Neural cell (in vitro differentiated cells): Measurements from ENCODE around the gene CDH16.

ENCODE experiments used
- CTCF ChIP-seq: fragments of 450-650 bp; IDR thresholded peaks from 2 replicates; pipeline ENCODE4 v1.5.1; 2014; ENCODE audit warnings: antibody characterized with exemption, mild to moderate bottlenecking, moderate library complexity; ENCODE audit not compliant: poor library complexity, severe bottlenecking
- EP300 ChIP-seq: fragments of 450-650 bp; conservative IDR thresholded peaks from 2 replicates; pipeline ENCODE4 v1.6.1; 2014; ENCODE audit warnings: antibody characterized with exemption, mild to moderate bottlenecking, moderate library complexity; ENCODE audit not compliant: poor library complexity, severe bottlenecking
- EZH2 ChIP-seq: fragments of 200-600, 300-800 bp; shearing (Covaris generic), sonication (generic); IDR thresholded peaks from 2 replicates; pipeline ENCODE4 v1.6.1; 2014; ENCODE audit warnings: antibody characterized with exemption, low read length, borderline replicate concordance, mild to moderate bottlenecking; ENCODE audit not compliant: insufficient read depth, poor library complexity, severe bottlenecking
- MXI1 ChIP-seq: fragments of 450-650 bp; conservative IDR thresholded peaks from 2 replicates; pipeline ENCODE4 v1.6.1; 2014; ENCODE audit warnings: antibody characterized with exemption, mild to moderate bottlenecking; ENCODE audit not compliant: poor library complexity, severe bottlenecking
- POLR2AphosphoS5 ChIP-seq: IDR thresholded peaks from 2 replicates; pipeline ENCODE4 v1.6.1; 2012
- RAD21 ChIP-seq: fragments of 450-650 bp; conservative IDR thresholded peaks from 2 replicates; pipeline ENCODE4 v1.6.1; 2014; ENCODE audit warnings: antibody characterized with exemption, mild to moderate bottlenecking, moderate library complexity
- REST ChIP-seq: IDR thresholded peaks from 2 replicates; pipeline ENCODE4 v1.6.1; 2012; ENCODE audit warnings: borderline replicate concordance
- SMC3 ChIP-seq: fragments of 450-650 bp; conservative IDR thresholded peaks from 2 replicates; pipeline ENCODE4 v1.6.1; 2014; ENCODE audit warnings: antibody characterized with exemption, mild to moderate bottlenecking, moderate library complexity; ENCODE audit not compliant: poor library complexity
- TAF1 ChIP-seq: IDR thresholded peaks from 2 replicates; pipeline ENCODE4 v1.6.1; 2012; ENCODE audit warnings: low read depth

GRCh38 chr16:66920299-66920590, 1.6 kb upstream of the CDH16 start:
- TF ChIP-seq CTCF (no peak), EP300 (no peak), RAD21 (no peak), SMC3 (no peak), EZH2 (no peak), TAF1 (no peak), POLR2AphosphoS5 (no peak), REST (no peak), MXI1 (no peak)
